OCI-LY7 (cell line): ENCODE results near the gene ACAT2. TPM values are rescaled to one million over a fixed set of nuclear protein-coding genes. Genes with fewer than 3 reads are reported as not detected.

Experiments
- BruUV-seq: library from RNA; stranded (reverse); fragments of 400-500 nt; replicated peaks from 2 replicates; lab custom pipeline; 2021; lab: Mats Ljungman, UMichigan
- CTCF ChIA-PET: fragments of 300-600 bp; sonication (Branson Sonifier 250); formaldehyde crosslinking; loops from one replicate; lab custom pipeline; 2022; ENCODE audit warnings: antibody characterized with exemption; ENCODE audit not compliant: unreplicated experiment; lab: Charles Lee
- POLR2A ChIA-PET: fragments of 300-600 bp; sonication (Branson Sonifier 250); formaldehyde crosslinking; loops from one replicate; lab custom pipeline; 2022; ENCODE audit warnings: antibody characterized with exemption; lab: Charles Lee
- DNase-seq: peaks from one replicate; pipeline ENCODE4 v3.0.0-alpha.2; 2015; ENCODE audit warnings: low spot score
- H2AFZ ChIP-seq: fragments of 200-600 bp; sonication (generic), shearing (Covaris generic); 2 replicates; pipeline ENCODE4 v1.6.1; 2014; ENCODE audit warnings: mild to moderate bottlenecking, antibody characterized with exemption, low read length, moderate library complexity
- H3K27ac ChIP-seq: fragments of 200-600 bp; sonication (generic); 2 replicates; pipeline ENCODE4 v1.5.1; 2014; ENCODE audit warnings: mixed run types, low read depth, mild to moderate bottlenecking, moderate library complexity, low read length, inconsistent platforms; ENCODE audit not compliant: poor library complexity, severe bottlenecking
- H3K36me3 ChIP-seq: fragments of 200-600 bp; sonication (generic); 2 replicates; pipeline ENCODE4 v1.6.1; 2014; ENCODE audit warnings: mild to moderate bottlenecking, antibody characterized with exemption, low read length, moderate library complexity, mixed read lengths; ENCODE audit not compliant: insufficient read depth
- H3K4me1 ChIP-seq: fragments of 200-600 bp; sonication (generic); 2 replicates; pipeline ENCODE4 v1.5.1; 2014; ENCODE audit warnings: mild to moderate bottlenecking, low read length; ENCODE audit not compliant: insufficient read depth, poor library complexity, severe bottlenecking
- H3K4me2 ChIP-seq: fragments of 200-600 bp; sonication (generic); 2 replicates; pipeline ENCODE4 v1.6.1; 2014; ENCODE audit warnings: mild to moderate bottlenecking, low read length
- H3K4me3 ChIP-seq: fragments of 200-600 bp; sonication (generic); 2 replicates; pipeline ENCODE4 v1.5.1; 2014; ENCODE audit warnings: mild to moderate bottlenecking, low read depth, low read length; ENCODE audit not compliant: poor library complexity, severe bottlenecking
- H3K79me2 ChIP-seq: fragments of 200-600 bp; sonication (generic); 2 replicates; pipeline ENCODE4 v1.6.1; 2016; ENCODE audit warnings: low read depth, mild to moderate bottlenecking, low read length, moderate library complexity, mixed read lengths; ENCODE audit not compliant: insufficient read depth
- H3K9me2 ChIP-seq: fragments of 200-600 bp; sonication (generic); 2 replicates; pipeline ENCODE4 v1.6.1; 2016; ENCODE audit warnings: mild to moderate bottlenecking, low read length, mixed read lengths; ENCODE audit not compliant: insufficient read depth
- H3K9me3 ChIP-seq: fragments of 200-600 bp; sonication (generic); 2 replicates; pipeline ENCODE4 v1.6.1; 2014; ENCODE audit warnings: mild to moderate bottlenecking, mixed run types, low read length, mixed read lengths
- H4K20me1 ChIP-seq: fragments of 200-600 bp; sonication (generic); 2 replicates; pipeline ENCODE4 v1.6.1; 2014; ENCODE audit warnings: mild to moderate bottlenecking, antibody characterized with exemption, low read length, moderate library complexity, mixed read lengths; ENCODE audit not compliant: insufficient read depth
- CTCF ChIP-seq: fragments of 200-600 bp; sonication (generic); conservative IDR thresholded peaks from 2 replicates; pipeline ENCODE4 v1.5.1; 2014; ENCODE audit warnings: mild to moderate bottlenecking, antibody characterized with exemption, low read length, moderate library complexity, mixed read lengths
- EZH2phosphoT487 ChIP-seq: fragments of 200-600 bp; sonication (generic); IDR thresholded peaks from 2 replicates; pipeline ENCODE4 v1.6.1; 2018; ENCODE audit warnings: low read depth, borderline replicate concordance, mild to moderate bottlenecking, mixed run types, antibody characterized with exemption, low read length, moderate library complexity, mixed read lengths
- intact Hi-C: fragments of 100-400 bp; cut with micrococcal nuclease; formaldehyde crosslinking; loops from one replicate; pipeline ENCODE4 v1.10.0; 2022; ENCODE audit not compliant: unreplicated experiment
- total RNA-seq, 2 experiments: library from RNA; depleted of rRNA in 1 of 2; stranded (reverse); fragments of >200 nt in 1 of 2; shearing (Covaris generic) in 1 of 2; gene quantifications; 2 replicates each; pipeline ENCODE4 v1.2.3, GENCODE V29; 2014 to 2022

Gene ACAT2
- total RNA-seq, 2 experiments from 2014 or later = 42.4 to 110 TPM

DNA sequence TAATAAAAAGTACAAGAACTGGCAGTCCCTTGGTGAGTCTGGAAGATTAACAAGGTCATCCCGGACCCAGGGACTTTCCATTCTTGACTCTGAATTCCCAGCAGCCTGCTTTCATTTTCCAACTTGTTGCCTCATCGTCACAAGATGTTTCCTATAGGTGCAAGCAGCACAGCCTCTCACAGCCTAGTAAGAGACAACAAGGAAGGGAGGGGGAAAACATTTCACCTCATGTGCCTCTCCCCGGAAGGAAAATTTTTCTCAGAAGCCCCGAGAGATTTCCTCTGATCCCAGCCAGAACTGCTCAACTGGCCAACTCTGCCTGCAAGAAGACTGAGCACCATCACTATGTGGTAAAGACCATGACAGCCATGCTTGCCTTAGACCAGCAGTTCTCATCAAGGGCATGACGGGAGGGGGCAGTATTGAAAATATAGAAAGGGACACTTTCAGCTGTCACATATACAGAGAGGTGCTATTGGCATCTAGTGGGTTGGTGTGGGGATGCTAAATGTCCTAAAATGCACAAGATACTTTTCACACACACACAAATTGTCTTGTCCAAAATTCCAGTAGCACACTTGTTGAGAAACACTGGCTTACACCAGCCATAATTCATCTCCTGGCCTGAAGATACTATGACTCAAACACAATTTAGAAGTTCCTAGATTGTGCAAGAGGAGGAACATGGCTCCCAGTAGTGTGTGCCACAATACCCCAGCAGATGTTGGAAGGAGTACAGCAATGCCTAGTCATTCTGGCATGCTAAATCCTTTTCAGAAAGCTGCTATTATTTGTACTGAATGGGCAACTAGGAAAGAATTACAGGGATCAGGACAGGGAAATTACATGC lies 45.4 kb upstream of the ACAT2 start:
- Histone ChIP-seq H2AFZ (no peak overlapping the region), H3K36me3 (no peaks in the 10 kb centered on the region), H3K9me3 (no peaks in the 10 kb centered on the region), H3K9me2 (no peaks in the 10 kb centered on the region), H3K79me2 (no peaks in the 10 kb centered on the region), H3K4me1 (no peaks in the 10 kb centered on the region), H3K4me3 (no peak overlapping the region), H4K20me1 (peaks cover 4% of the 10 kb centered on the region; the same call in 1 of the 2 replicates), H3K4me2 (no peak overlapping the region), H3K27ac (no peak overlapping the region)
- ChIA-PET POLR2A (interaction anchor here (0.7 to 1.2 kb wide), 3 partner anchors 18 to 189 kb away, joined by 3 to 6 read pairs (median 4); no protein-coding TSS in a partner anchor), CTCF (no interaction called here)
- no peak for TF ChIP-seq EZH2phosphoT487
- no peak for TF ChIP-seq CTCF
- DNase-seq = no peak
- intact Hi-C loops = no loop called here
- BruUV-seq = no TSS peak

DNA sequence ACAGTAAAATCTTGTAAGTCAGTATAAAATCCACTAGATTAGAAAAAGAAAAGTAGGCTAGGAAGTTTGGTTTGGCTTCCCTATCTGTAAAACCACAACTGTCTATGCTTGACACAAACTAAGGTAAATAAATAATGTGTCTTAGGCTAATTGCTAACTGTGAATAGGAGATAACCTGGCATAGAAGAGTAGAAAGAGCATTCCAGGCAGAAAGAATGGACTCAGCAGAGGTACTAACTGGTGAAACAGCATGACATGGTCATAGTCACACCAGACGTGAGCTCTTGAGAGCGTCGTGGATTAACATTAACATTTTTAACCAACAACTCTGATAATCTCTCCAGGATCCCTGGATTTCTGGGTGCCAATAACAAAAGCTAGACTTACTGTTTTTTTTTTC lies 43.2 kb upstream of the ACAT2 start:
- ChIA-PET CTCF (interaction anchor here (0.5 to 0.6 kb wide), 2 partner anchors 71 to 135 kb away, joined by 3 read pairs; partner anchors contain the start of gene TCP1), POLR2A (interaction anchor here (0.6 to 2.0 kb wide), 4 partner anchors 14 to 71 kb away, joined by 3 to 5 read pairs (median 4); partner anchors contain the start of genes MRPL18 and SOD2)
- no TSS peak for BruUV-seq
- peaks cover 18% of the 10 kb centered on the region; the same call in 1 of the 2 replicates for H3K79me2 ChIP-seq
- intact Hi-C loops = no loop called here
- H3K4me1 ChIP-seq = no peaks in the 10 kb centered on the region
- peaks cover 4% of the 10 kb centered on the region; the same call in 1 of the 2 replicates for H4K20me1 ChIP-seq
- DNase-seq = no peak
- H3K9me2 ChIP-seq = no peaks in the 10 kb centered on the region
- H3K36me3 ChIP-seq = peaks cover 15% of the 10 kb centered on the region
- TF ChIP-seq EZH2phosphoT487 (no peak), CTCF (no peak)
- no peak overlapping the region for H3K4me3 ChIP-seq
- no peaks in the 10 kb centered on the region for H3K9me3 ChIP-seq
- H2AFZ ChIP-seq = no peak overlapping the region
- H3K27ac ChIP-seq = no peak overlapping the region
- no peak overlapping the region for H3K4me2 ChIP-seq
